ENCODE results near the gene SYT1.

GRCh38 chr12:79023261-79023660, 158.7 kb downstream of the SYT1 start:
- TF ChIP-seq ARNTL (CRISPR knock-in tag; IDR thresholded peaks at IDR 0.05; ENCODE audit: borderline replicate concordance, low read depth) (no peak), CSRNP3 (CRISPR knock-in tag; IDR thresholded peaks at IDR 0.05) (no peak)

All from SK-N-SH treated with all-trans-retinoic acid at 6 μM for 48 hours (cell line).